C4-2B (cell line): ENCODE measurements around the gene SNAP29.
"Not testable (repeated sequence)": the region's sequence is repeated elsewhere in the genome, so short reads cannot be mapped to it uniquely, and the experiment has no call there.

Source experiments
- H3K27ac ChIP-seq: fragments of 450-650 bp; 2 replicates; pipeline ENCODE4 v1.5.1; 2017
- ZFX ChIP-seq: fragments of 450-650 bp; IDR thresholded peaks from 2 replicates; pipeline ENCODE4 v1.6.1; 2017
- TF ChIP-seq, protein P1 (sequence below): fragments of 450-650 bp; conservative IDR thresholded peaks from 2 replicates; pipeline ENCODE4 v1.5.1; 2017; ENCODE audit warnings: mild to moderate bottlenecking

The SNAP29 gene

DNA sequence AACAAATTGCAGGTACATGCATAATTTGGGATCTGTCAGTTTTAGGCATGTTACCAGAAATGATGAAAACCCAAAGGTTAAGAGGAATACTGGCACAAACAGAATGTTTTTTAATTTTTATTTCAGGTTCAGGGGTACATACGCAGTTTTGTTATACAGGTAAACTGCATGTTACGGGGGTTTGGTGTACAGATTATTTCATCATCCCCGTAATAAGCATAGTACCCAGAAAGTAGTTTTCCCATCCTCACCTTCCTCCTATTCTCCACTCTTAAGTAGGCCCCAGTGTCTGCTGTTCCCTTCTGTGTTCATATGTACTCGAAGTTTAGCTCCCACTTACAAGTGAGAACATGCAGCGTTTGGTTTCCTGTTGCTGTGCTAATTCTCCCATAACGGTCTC lies 33.2 kb upstream of the SNAP29 start:
- no peak overlapping the region for H3K27ac ChIP-seq
- TF ChIP-seq, protein P1, sequence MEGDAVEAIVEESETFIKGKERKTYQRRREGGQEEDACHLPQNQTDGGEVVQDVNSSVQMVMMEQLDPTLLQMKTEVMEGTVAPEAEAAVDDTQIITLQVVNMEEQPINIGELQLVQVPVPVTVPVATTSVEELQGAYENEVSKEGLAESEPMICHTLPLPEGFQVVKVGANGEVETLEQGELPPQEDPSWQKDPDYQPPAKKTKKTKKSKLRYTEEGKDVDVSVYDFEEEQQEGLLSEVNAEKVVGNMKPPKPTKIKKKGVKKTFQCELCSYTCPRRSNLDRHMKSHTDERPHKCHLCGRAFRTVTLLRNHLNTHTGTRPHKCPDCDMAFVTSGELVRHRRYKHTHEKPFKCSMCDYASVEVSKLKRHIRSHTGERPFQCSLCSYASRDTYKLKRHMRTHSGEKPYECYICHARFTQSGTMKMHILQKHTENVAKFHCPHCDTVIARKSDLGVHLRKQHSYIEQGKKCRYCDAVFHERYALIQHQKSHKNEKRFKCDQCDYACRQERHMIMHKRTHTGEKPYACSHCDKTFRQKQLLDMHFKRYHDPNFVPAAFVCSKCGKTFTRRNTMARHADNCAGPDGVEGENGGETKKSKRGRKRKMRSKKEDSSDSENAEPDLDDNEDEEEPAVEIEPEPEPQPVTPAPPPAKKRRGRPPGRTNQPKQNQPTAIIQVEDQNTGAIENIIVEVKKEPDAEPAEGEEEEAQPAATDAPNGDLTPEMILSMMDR: no peak
- TF ChIP-seq ZFX: no peak

DNA sequence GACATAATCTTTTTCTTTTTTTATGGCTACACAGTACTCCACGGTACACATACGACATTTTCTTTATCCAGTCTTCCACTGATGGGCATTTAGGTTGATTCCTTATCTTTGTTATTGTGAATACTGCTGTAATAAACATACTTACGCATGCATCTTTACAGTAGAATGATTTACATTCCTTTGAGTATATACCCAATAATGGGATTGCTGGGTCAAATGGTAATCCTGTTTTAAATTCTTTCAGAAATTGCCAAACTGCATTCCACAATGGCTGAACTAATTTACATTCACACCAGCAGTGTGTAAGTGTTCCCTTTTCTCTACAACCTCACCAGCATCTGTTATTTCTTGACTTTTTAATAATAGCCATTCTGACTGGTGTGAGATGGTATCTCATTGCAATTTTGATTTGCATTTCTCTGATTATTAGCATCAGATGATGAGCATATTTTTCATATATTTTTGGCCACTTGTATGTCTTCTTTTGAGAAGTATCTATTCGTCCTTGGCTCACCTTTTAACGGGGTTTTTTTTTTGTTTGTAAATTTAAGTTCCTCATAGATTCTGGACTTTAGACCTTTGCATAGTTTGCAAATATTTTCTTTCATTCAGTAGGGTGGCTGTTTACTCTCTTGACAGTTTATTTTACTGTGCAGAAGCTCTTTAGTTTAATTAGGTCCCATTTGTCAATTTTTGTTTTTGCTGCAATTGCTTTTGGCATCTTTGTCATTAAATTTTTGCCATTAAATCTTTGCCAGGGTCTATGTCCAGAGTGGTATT lies 32.2 kb upstream of the SNAP29 start:
- not testable (repeated sequence) for H3K27ac ChIP-seq

DNA sequence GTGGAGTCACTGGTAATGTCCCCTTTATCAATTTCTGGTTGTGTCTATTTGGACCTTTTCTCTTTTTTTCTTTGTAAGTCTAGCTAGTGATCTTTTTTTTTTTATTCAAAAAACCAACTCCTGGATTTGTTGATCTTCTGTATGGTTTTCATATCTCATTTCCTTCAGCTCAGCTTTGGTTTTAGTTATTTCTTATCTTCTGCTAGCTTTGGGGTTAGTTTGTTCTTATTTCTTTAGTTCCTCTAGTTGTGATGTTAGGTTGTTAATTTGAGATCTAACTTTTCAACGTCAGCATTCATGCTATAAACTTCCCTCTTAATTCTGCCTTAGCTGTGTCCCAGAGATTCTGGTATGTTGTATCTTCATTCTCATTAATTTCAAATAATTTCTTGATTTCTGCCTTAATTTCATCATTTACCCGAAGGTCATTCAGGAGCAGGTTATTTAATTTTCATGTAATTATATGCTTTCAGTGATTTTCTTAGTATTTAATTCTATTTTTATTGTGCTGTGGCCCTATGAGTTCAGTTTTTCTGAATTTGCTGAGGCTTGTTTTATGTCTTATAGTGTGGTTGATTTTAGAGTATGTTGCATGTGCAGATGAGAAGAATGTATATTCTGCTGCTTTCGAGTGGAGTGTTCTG lies 29.2 kb upstream of the SNAP29 start:
- no peak for TF ChIP-seq ZFX
- no peak overlapping the region for H3K27ac ChIP-seq

DNA sequence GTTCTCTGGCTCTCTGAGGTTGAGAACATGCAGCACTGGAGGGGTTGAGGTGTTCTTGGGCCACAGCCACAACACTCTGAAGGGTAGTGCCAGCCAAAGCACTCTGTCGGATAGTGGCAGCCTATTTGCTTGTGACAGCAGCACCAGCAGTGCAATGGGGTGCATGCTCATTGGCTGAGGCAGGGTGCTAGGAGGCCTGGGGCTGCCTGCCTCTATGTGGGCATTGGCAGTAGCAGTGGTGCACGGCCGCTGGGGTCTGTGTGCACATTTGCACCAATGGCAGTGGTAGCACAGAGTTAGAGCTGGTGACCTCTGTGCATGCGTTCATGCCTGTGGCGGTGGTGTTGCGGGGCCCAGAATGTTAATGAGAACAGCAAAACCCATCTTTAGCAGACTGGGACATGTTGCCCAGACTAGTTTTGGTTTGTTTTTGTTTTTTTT lies 25.6 kb upstream of the SNAP29 start:
- H3K27ac ChIP-seq: no peak overlapping the region
- TF ChIP-seq ZFX: no peak
- TF ChIP-seq, protein P1: no peak

DNA sequence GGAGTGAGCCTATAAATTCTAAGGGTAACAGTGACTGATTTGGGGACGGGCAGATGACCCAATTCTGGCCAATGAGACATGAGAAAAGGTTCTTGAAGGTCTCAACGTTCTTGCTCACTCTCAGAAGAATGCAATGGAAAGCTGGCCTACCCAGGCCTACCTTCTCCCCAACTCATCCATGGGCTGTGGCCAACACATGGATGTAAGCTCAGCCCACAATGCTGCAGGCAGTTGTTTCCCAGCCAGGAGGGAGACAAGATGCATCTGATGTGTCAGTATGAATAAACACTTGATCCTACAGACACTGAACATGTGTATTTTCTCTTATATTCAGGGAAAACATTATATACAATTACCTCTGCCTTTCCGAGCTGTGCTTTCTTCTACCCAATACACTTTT lies 24.6 kb upstream of the SNAP29 start:
- TF ChIP-seq, protein P1: no peak
- TF ChIP-seq ZFX: no peak
- H3K27ac ChIP-seq: no peak overlapping the region

DNA sequence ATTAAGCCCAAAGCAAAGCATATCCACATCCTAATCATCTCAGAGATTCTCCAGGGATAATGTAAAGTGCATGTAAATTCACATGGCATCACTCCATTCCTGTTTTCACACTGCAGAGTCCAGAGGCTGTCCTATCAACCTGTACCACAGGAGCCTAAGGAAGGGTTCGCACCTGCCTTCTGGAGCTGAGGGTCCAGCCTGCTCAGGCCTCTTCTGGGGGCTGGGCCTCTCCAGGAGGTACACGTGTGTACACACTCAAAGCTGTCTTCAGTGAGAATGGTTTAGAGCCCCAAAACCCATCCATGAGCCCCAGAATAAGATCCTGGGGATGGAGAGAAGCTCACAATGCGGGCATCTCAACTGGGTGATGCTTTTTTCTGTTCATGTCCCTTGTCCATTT lies 24.1 kb upstream of the SNAP29 start:
- TF ChIP-seq, protein P1: no peak
- no peak for TF ChIP-seq ZFX
- no peak overlapping the region for H3K27ac ChIP-seq

DNA sequence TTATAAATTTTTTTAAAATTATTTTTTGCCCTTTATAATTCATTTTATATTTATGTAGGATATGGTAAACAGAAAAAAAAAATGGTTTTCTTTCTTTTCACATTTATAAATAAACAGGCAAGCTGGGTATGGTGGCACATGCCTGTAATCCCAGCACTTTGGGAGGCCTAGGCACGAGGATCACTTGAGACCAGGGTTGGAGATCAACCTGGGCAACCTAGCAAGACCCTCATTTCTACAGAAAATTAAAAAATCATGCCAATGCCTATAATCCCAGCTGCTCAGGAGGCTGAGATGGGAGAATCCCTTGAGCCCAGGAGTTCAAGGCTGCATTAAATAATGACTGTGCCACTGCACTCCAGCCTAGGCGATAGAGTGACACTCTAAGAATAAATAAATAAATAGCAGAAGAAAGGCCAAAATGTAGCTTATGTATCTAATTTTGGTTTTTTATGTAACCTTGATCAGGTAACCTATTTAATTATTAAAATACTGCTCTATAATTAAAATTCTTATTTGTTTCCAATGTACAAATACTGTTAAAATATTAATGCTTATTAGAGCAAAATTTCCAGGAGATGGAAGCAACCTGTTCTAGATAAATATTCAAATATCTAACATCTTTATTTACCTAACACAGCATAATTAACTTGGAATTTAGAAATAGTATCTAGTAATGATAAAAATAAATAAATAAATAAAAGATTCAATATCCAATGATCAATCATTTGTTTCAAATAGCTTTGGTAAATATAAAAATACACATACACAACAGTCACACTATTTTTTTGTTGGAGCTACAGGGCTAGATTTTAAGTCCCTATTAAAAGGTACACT lies 21.6 kb upstream of the SNAP29 start:
- H3K27ac ChIP-seq: no peak overlapping the region
- TF ChIP-seq, protein P1: no peak
- no peak for TF ChIP-seq ZFX

DNA sequence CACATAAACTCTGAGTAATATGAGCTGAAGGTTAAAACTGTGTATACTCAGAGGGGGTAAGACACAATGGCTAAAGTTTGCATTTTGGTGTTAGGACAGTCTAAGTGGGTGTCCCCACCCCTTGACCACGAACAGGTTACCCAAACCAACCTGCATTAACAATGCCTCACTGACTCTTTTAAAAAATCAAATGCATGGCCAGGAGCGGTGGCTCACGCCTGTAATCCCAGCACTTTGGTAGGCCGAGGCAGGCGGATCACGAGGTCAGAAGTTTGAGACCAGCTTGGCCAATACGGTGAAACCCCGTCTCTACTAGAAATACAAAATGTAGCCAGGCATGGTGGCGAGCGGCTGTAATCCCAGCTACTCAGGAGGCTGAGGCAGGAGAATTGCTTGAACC lies 19.5 kb upstream of the SNAP29 start:
- H3K27ac ChIP-seq: not testable (repeated sequence)
